Activated naive CD8-positive, alpha-beta T cell treated with anti-CD3 and anti-CD28 coated beads, Interleukin-2, amount 50 U/mL, for 24 hours (primary cell): Measurements from ENCODE around the gene BPTF.
"Not testable (repeated sequence)": the region's sequence is repeated elsewhere in the genome, so short reads cannot be mapped to it uniquely, and the experiment has no call there.

Experiments
- ATAC-seq: fragments of 150-1000 bp; cut with Tn5 transposase; one replicate; pipeline ENCODE4 v1.10.0; 2021
- DNase-seq: peaks from one replicate; pipeline ENCODE4 v3.0.0; 2021
- H3K27ac Mint-ChIP-seq: one replicate; pipeline ENCODE4 v1.8.0; 2021; ENCODE audit warnings: mild to moderate bottlenecking, mixed read lengths
- H3K27me3 Mint-ChIP-seq: one replicate; pipeline ENCODE4 v1.8.0; 2021; ENCODE audit warnings: mixed read lengths
- H3K36me3 Mint-ChIP-seq: one replicate; pipeline ENCODE4 v1.8.0; 2021; ENCODE audit warnings: low read depth, mixed read lengths
- H3K4me1 Mint-ChIP-seq: one replicate; pipeline ENCODE4 v1.8.0; 2021; ENCODE audit warnings: mixed read lengths
- H3K4me3 Mint-ChIP-seq: one replicate; pipeline ENCODE4 v1.8.0; 2021; ENCODE audit warnings: mild to moderate bottlenecking, moderate library complexity, mixed read lengths
- H3K9me3 Mint-ChIP-seq: one replicate; pipeline ENCODE4 v1.8.0; 2021; ENCODE audit warnings: mixed read lengths

Gene BPTF

GRCh38 chr17:67825627-67826601, 611 bp downstream of the BPTF start:
- ATAC-seq: peak; percentile 34
- Mint-ChIP-seq H3K27ac (peak overlapping the region; percentile 94), H3K4me1 (peaks cover 43% of the 10 kb centered on the region), H3K4me3 (peak overlapping the region; percentile 95)
- H3K36me3 Mint-ChIP-seq, H3K27me3 Mint-ChIP-seq, H3K9me3 Mint-ChIP-seq: not testable (repeated sequence)
- DNase-seq: peak; percentile 51

GRCh38 chr17:67829331-67829730, 4.0 kb downstream of the BPTF start:
- peak; percentile 55 for DNase-seq
- no peaks in the 10 kb centered on the region for H3K9me3 Mint-ChIP-seq
- H3K27me3 Mint-ChIP-seq: peaks cover 3% of the 10 kb centered on the region
- ATAC-seq: peak; percentile 53
- H3K27ac Mint-ChIP-seq: peak overlapping the region; percentile 50
- peaks cover 12% of the 10 kb centered on the region for H3K36me3 Mint-ChIP-seq
- H3K4me3 Mint-ChIP-seq: peak overlapping the region; percentile 57
- H3K4me1 Mint-ChIP-seq: peaks cover 65% of the 10 kb centered on the region

- H3K27me3 Mint-ChIP-seq: no peaks in the 10 kb centered on the region
- ATAC-seq (no peak), DNase-seq (no peak)
- H3K27ac Mint-ChIP-seq: no peak overlapping the region
- peaks cover 14% of the 10 kb centered on the region for H3K36me3 Mint-ChIP-seq
- H3K4me3 Mint-ChIP-seq: no peak overlapping the region
- peaks cover 71% of the 10 kb centered on the region for H3K4me1 Mint-ChIP-seq
- H3K9me3 Mint-ChIP-seq: no peaks in the 10 kb centered on the region
These were observed 5.1 kb downstream of the BPTF start for GRCh38 chr17:67830440-67830839.

GRCh38 chr17:67831268-67831667, 6.0 kb downstream of the BPTF start:
- no peaks in the 10 kb centered on the region for H3K9me3 Mint-ChIP-seq
- peaks cover 14% of the 10 kb centered on the region for H3K36me3 Mint-ChIP-seq
- H3K27me3 Mint-ChIP-seq: no peaks in the 10 kb centered on the region
- ATAC-seq: no peak
- no peak overlapping the region for H3K4me3 Mint-ChIP-seq
- peaks cover 78% of the 10 kb centered on the region for H3K4me1 Mint-ChIP-seq
- no peak for DNase-seq
- H3K27ac Mint-ChIP-seq: no peak overlapping the region

GRCh38 chr17:67833134-67833533, 7.8 kb downstream of the BPTF start:
- H3K36me3 Mint-ChIP-seq: peaks cover 6% of the 10 kb centered on the region
- peaks cover 84% of the 10 kb centered on the region for H3K4me1 Mint-ChIP-seq
- ATAC-seq (no peak), DNase-seq (no peak)
- H3K27ac Mint-ChIP-seq: no peak overlapping the region
- H3K27me3 Mint-ChIP-seq: no peaks in the 10 kb centered on the region
- H3K9me3 Mint-ChIP-seq: no peaks in the 10 kb centered on the region
- no peak overlapping the region for H3K4me3 Mint-ChIP-seq

- Mint-ChIP-seq H3K27me3 (no peaks in the 10 kb centered on the region), H3K27ac (no peak overlapping the region), H3K4me3 (no peak overlapping the region), H3K36me3 (peaks cover 6% of the 10 kb centered on the region), H3K9me3 (no peaks in the 10 kb centered on the region), H3K4me1 (peaks cover 83% of the 10 kb centered on the region)
- ATAC-seq (no peak), DNase-seq (no peak)
These were observed 8.8 kb downstream of the BPTF start for GRCh38 chr17:67833946-67834631.

- no peak overlapping the region for H3K27ac Mint-ChIP-seq
- peaks cover 5% of the 10 kb centered on the region for H3K36me3 Mint-ChIP-seq
- ATAC-seq: no peak
- no peaks in the 10 kb centered on the region for H3K27me3 Mint-ChIP-seq
- no peaks in the 10 kb centered on the region for H3K9me3 Mint-ChIP-seq
- no peak overlapping the region for H3K4me3 Mint-ChIP-seq
- DNase-seq: no peak
- peaks cover 82% of the 10 kb centered on the region for H3K4me1 Mint-ChIP-seq
These were observed 9.3 kb downstream of the BPTF start for GRCh38 chr17:67834634-67835033.

GRCh38 chr17:67836205-67836987, 11.1 kb downstream of the BPTF start:
- H3K4me1 Mint-ChIP-seq: peaks cover 73% of the 10 kb centered on the region
- peak; percentile 76 for ATAC-seq
- H3K4me3 Mint-ChIP-seq: no peak overlapping the region

GRCh38 chr17:67837965-67838364, 12.7 kb downstream of the BPTF start:
- no peak overlapping the region for H3K4me3 Mint-ChIP-seq
- peaks cover 5% of the 10 kb centered on the region for H3K36me3 Mint-ChIP-seq
- H3K9me3 Mint-ChIP-seq: no peaks in the 10 kb centered on the region
- no peak overlapping the region for H3K27ac Mint-ChIP-seq
- no peak for DNase-seq
- ATAC-seq: no peak
- no peaks in the 10 kb centered on the region for H3K27me3 Mint-ChIP-seq
- peaks cover 74% of the 10 kb centered on the region for H3K4me1 Mint-ChIP-seq

More at GRCh38 chr17:67836205-67836987, 11.1 kb downstream of the BPTF start:
- H3K36me3 Mint-ChIP-seq: peaks cover 5% of the 10 kb centered on the region
- H3K27me3 Mint-ChIP-seq: no peaks in the 10 kb centered on the region
- no peaks in the 10 kb centered on the region for H3K9me3 Mint-ChIP-seq
- no peak for DNase-seq
- H3K27ac Mint-ChIP-seq: no peak overlapping the region

- Mint-ChIP-seq H3K9me3 (no peaks in the 10 kb centered on the region), H3K36me3 (peaks cover 5% of the 10 kb centered on the region), H3K27ac (no peak overlapping the region), H3K27me3 (no peaks in the 10 kb centered on the region), H3K4me3 (no peak overlapping the region), H3K4me1 (peaks cover 70% of the 10 kb centered on the region)
- no peak for DNase-seq
- ATAC-seq: no peak
These were observed 13.2 kb downstream of the BPTF start for GRCh38 chr17:67838538-67838937.

GRCh38 chr17:67841992-67842391, 16.7 kb downstream of the BPTF start:
- Mint-ChIP-seq H3K27ac (no peak overlapping the region), H3K4me1 (peaks cover 49% of the 10 kb centered on the region), H3K36me3 (no peaks in the 10 kb centered on the region), H3K4me3 (no peak overlapping the region), H3K9me3 (no peaks in the 10 kb centered on the region), H3K27me3 (no peaks in the 10 kb centered on the region)
- DNase-seq: no peak
- ATAC-seq: no peak

- DNase-seq (no peak), ATAC-seq (no peak)
- H3K4me1 Mint-ChIP-seq: peaks cover 45% of the 10 kb centered on the region
- no peaks in the 10 kb centered on the region for H3K36me3 Mint-ChIP-seq
- H3K27ac Mint-ChIP-seq: no peak overlapping the region
- H3K9me3 Mint-ChIP-seq: no peaks in the 10 kb centered on the region
- no peaks in the 10 kb centered on the region for H3K27me3 Mint-ChIP-seq
- no peak overlapping the region for H3K4me3 Mint-ChIP-seq
These were observed 17.3 kb downstream of the BPTF start for GRCh38 chr17:67842648-67843047.

GRCh38 chr17:67845374-67845773, 20.1 kb downstream of the BPTF start:
- DNase-seq: no peak
- H3K27me3 Mint-ChIP-seq: no peaks in the 10 kb centered on the region
- no peak overlapping the region for H3K27ac Mint-ChIP-seq
- peaks cover 41% of the 10 kb centered on the region for H3K4me1 Mint-ChIP-seq
- peaks cover 4% of the 10 kb centered on the region for H3K36me3 Mint-ChIP-seq
- no peak overlapping the region for H3K4me3 Mint-ChIP-seq
- H3K9me3 Mint-ChIP-seq: no peaks in the 10 kb centered on the region
- no peak for ATAC-seq

GRCh38 chr17:67848189-67848588, 22.9 kb downstream of the BPTF start:
- not testable (repeated sequence) for ATAC-seq, DNase-seq, H3K27ac Mint-ChIP-seq, H3K36me3 Mint-ChIP-seq, H3K4me3 Mint-ChIP-seq, H3K9me3 Mint-ChIP-seq, H3K27me3 Mint-ChIP-seq
- H3K4me1 Mint-ChIP-seq: peaks cover 45% of the 10 kb centered on the region
